K562 (cell line): Measurements from ENCODE around the gene FPR1. TPM values are rescaled to one million over a fixed set of nuclear protein-coding genes. Genes with fewer than 3 reads are reported as not detected.

Source experiments
- CTBP1 ChIP-seq: fragments of 450-650 bp; IDR thresholded peaks from 2 replicates; pipeline ENCODE4 v1.6.1; 2016; ENCODE audit warnings: borderline replicate concordance
- CTCFL ChIP-seq: IDR thresholded peaks from 2 replicates; pipeline ENCODE4 v1.6.1; 2011; ENCODE audit warnings: borderline replicate concordance, low read depth, mild to moderate bottlenecking, moderate library complexity, low read length; ENCODE audit not compliant: insufficient read depth, poor library complexity, severe bottlenecking
- HDAC2 ChIP-seq: fragments of 450-650 bp; IDR thresholded peaks from 2 replicates; pipeline ENCODE4 v1.6.1; 2016; ENCODE audit warnings: mild to moderate bottlenecking
- HEY1 ChIP-seq: fragments of 250-450 bp; sonication (Bioruptor Pico); IDR thresholded peaks from 2 replicates; pipeline ENCODE4 v1.5.0; 2020; ENCODE audit warnings: mild to moderate bottlenecking, moderate library complexity, borderline replicate concordance
- HMG20B ChIP-seq: fragments of 250-450 bp; sonication (Bioruptor Pico); IDR thresholded peaks from 2 replicates; pipeline ENCODE4 v1.5.0; 2021; ENCODE audit warnings: mild to moderate bottlenecking
- KDM4B ChIP-seq, 2 experiments: fragments of 450-650 bp in 1 of 2; sonication (generic) in 1 of 2; IDR thresholded peaks; 2 replicates each; pipeline ENCODE4 v1.6.1; 2016 to 2017; ENCODE audit warnings: borderline replicate concordance in 2 of 2, antibody characterized with exemption in 1 of 2, low read depth in 1 of 2, mild to moderate bottlenecking in 1 of 2
- NBN ChIP-seq: fragments of 450-650 bp; IDR thresholded peaks from 2 replicates; pipeline ENCODE4 v1.6.1; 2016; ENCODE audit warnings: low read depth, mild to moderate bottlenecking
- POLR2G ChIP-seq: fragments of 200-400 bp; formaldehyde crosslinking; IDR thresholded peaks from 2 replicates; pipeline ENCODE4 v1.6.1; 2017; ENCODE audit warnings: low read depth, mild to moderate bottlenecking, antibody characterized with exemption, low read length, moderate library complexity
- RFX7 ChIP-seq: fragments of 250-450 bp; sonication (Bioruptor Pico); IDR thresholded peaks from 2 replicates; pipeline ENCODE4 v1.5.1; 2021; ENCODE audit warnings: mild to moderate bottlenecking
- ZNF586 ChIP-seq: fragments of 450-650 bp; formaldehyde crosslinking; conservative IDR thresholded peaks from 2 replicates; pipeline ENCODE4 v1.4.0; 2020; ENCODE audit warnings: mild to moderate bottlenecking, moderate library complexity
- polyA plus RNA-seq, 8 experiments: library from polyadenylated mRNA; depleted of rRNA in 4 of 8; stranded (reverse) in 5 of 8; unstranded in 3 of 8; fragments of >200 nt; fragmentation: Nextera tagmentation in 2 of 8; fragmentation: Illumina TruSeq in 1 of 8; extraction: Ambion mirVana in 2 of 8; extraction: Trizol in 1 of 8; gene quantifications; 2 replicates each; pipeline versions ENCODE4 v1.2.1 to v1.2.3, GENCODE V29; 2011 to 2014; ENCODE audit warnings: inconsistent platforms in 1 of 8, missing spikeins in 1 of 8
- total RNA-seq, 7 experiments: library from RNA; depleted of rRNA in 6 of 7; stranded (reverse); fragments of >200 nt in 6 of 7; fragmentation: Illumina TruSeq in 2 of 7; extraction: Trizol in 2 of 7; gene quantifications; 2 replicates each; pipeline versions ENCODE4 v1.2.1 to v1.2.3, GENCODE V29; 2011 to 2021; ENCODE audit warnings: low replicate concordance in 1 of 7
- TF ChIP-seq, protein P1 (sequence below): fragments of 450-650 bp; IDR thresholded peaks from 2 replicates; pipeline ENCODE4 v1.6.1; 2016; ENCODE audit warnings: mild to moderate bottlenecking, moderate library complexity
- TF ChIP-seq, protein P2 (sequence below): sonication (generic); formaldehyde crosslinking; IDR thresholded peaks from 2 replicates; pipeline ENCODE4 v1.8.1; 2022; ENCODE audit warnings: missing genetic modification reagents

Gene FPR1
- total and polyA plus RNA-seq, 9 of the 15 experiments (the other 6 are each of a cell fraction or from before 2014, with no cell fraction given) = 0.06 to 0.25 (median 0.14) TPM; not detected in 4

DNA sequence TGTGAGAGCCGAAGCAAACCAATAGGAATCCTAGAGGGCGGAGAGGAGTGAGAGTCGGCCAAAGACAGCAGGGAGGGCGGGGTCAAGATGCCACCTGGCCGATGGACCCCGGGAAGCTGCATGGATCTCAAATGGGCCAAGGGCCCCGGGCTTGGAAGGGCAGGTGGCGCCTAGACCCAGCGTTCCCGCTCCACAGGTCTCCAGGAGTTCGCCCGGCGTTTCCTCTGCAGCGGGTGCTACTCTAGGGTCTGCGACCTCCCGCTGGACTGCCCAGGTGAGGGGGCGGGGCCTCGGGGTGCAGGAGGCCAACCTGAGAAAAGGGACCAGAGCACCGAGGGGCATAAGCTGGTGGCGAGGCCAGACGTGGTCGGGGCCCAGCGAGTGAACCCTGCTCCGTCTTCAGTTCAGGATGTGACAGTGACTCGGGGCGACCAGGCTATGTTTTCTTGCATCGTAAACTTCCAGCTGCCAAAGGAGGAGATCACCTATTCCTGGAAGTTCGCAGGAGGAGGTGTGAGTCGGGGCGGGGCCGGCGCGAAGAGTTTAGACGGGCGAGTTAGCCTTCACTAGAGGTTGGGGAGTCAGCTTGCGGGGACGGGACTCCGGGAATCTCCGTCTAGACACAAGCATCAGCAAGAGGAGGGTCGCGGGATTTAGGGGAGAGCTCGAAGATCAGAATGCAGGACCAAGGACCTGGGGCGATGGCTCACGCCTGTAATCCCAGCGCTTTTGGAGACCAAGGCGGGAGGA lies 48.7 kb downstream of the FPR1 start (continued):
- TF ChIP-seq, protein P1, sequence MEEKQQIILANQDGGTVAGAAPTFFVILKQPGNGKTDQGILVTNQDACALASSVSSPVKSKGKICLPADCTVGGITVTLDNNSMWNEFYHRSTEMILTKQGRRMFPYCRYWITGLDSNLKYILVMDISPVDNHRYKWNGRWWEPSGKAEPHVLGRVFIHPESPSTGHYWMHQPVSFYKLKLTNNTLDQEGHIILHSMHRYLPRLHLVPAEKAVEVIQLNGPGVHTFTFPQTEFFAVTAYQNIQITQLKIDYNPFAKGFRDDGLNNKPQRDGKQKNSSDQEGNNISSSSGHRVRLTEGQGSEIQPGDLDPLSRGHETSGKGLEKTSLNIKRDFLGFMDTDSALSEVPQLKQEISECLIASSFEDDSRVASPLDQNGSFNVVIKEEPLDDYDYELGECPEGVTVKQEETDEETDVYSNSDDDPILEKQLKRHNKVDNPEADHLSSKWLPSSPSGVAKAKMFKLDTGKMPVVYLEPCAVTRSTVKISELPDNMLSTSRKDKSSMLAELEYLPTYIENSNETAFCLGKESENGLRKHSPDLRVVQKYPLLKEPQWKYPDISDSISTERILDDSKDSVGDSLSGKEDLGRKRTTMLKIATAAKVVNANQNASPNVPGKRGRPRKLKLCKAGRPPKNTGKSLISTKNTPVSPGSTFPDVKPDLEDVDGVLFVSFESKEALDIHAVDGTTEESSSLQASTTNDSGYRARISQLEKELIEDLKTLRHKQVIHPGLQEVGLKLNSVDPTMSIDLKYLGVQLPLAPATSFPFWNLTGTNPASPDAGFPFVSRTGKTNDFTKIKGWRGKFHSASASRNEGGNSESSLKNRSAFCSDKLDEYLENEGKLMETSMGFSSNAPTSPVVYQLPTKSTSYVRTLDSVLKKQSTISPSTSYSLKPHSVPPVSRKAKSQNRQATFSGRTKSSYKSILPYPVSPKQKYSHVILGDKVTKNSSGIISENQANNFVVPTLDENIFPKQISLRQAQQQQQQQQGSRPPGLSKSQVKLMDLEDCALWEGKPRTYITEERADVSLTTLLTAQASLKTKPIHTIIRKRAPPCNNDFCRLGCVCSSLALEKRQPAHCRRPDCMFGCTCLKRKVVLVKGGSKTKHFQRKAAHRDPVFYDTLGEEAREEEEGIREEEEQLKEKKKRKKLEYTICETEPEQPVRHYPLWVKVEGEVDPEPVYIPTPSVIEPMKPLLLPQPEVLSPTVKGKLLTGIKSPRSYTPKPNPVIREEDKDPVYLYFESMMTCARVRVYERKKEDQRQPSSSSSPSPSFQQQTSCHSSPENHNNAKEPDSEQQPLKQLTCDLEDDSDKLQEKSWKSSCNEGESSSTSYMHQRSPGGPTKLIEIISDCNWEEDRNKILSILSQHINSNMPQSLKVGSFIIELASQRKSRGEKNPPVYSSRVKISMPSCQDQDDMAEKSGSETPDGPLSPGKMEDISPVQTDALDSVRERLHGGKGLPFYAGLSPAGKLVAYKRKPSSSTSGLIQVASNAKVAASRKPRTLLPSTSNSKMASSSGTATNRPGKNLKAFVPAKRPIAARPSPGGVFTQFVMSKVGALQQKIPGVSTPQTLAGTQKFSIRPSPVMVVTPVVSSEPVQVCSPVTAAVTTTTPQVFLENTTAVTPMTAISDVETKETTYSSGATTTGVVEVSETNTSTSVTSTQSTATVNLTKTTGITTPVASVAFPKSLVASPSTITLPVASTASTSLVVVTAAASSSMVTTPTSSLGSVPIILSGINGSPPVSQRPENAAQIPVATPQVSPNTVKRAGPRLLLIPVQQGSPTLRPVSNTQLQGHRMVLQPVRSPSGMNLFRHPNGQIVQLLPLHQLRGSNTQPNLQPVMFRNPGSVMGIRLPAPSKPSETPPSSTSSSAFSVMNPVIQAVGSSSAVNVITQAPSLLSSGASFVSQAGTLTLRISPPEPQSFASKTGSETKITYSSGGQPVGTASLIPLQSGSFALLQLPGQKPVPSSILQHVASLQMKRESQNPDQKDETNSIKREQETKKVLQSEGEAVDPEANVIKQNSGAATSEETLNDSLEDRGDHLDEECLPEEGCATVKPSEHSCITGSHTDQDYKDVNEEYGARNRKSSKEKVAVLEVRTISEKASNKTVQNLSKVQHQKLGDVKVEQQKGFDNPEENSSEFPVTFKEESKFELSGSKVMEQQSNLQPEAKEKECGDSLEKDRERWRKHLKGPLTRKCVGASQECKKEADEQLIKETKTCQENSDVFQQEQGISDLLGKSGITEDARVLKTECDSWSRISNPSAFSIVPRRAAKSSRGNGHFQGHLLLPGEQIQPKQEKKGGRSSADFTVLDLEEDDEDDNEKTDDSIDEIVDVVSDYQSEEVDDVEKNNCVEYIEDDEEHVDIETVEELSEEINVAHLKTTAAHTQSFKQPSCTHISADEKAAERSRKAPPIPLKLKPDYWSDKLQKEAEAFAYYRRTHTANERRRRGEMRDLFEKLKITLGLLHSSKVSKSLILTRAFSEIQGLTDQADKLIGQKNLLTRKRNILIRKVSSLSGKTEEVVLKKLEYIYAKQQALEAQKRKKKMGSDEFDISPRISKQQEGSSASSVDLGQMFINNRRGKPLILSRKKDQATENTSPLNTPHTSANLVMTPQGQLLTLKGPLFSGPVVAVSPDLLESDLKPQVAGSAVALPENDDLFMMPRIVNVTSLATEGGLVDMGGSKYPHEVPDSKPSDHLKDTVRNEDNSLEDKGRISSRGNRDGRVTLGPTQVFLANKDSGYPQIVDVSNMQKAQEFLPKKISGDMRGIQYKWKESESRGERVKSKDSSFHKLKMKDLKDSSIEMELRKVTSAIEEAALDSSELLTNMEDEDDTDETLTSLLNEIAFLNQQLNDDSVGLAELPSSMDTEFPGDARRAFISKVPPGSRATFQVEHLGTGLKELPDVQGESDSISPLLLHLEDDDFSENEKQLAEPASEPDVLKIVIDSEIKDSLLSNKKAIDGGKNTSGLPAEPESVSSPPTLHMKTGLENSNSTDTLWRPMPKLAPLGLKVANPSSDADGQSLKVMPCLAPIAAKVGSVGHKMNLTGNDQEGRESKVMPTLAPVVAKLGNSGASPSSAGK = peak; percentile 49; the same call in 1 of the 2 replicates
- TF ChIP-seq RFX7 (CRISPR knock-in tag) = 0 out of 2 replicates have a peak, but pooled peaks have one; percentile 24
- peak; percentile 11; the same call in 1 of the 2 replicates for TF ChIP-seq CTBP1
- no peak for TF ChIP-seq HDAC2
- TF ChIP-seq POLR2G = peak; percentile 71
- TF ChIP-seq, protein P2, sequence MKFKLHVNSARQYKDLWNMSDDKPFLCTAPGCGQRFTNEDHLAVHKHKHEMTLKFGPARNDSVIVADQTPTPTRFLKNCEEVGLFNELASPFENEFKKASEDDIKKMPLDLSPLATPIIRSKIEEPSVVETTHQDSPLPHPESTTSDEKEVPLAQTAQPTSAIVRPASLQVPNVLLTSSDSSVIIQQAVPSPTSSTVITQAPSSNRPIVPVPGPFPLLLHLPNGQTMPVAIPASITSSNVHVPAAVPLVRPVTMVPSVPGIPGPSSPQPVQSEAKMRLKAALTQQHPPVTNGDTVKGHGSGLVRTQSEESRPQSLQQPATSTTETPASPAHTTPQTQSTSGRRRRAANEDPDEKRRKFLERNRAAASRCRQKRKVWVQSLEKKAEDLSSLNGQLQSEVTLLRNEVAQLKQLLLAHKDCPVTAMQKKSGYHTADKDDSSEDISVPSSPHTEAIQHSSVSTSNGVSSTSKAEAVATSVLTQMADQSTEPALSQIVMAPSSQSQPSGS (CRISPR knock-in tag) = 0 out of 2 replicates have a peak, but pooled peaks have one; percentile 49
- no peak for TF ChIP-seq NBN
- TF ChIP-seq ZNF586 = no peak
- no peak for TF ChIP-seq CTCFL
- 0 out of 2 replicates have a peak, but pooled peaks have one; percentile 17 for TF ChIP-seq HEY1 (CRISPR knock-in tag)
- TF ChIP-seq KDM4B (IDR thresholded peaks at IDR 0.05; ENCODE audit: borderline replicate concordance in 2 of 2, low read depth in 1 of 2) = no peak
- TF ChIP-seq HMG20B = no peak
